ENCODE measurements around the gene PCNX2. TPM values are rescaled to one million over a fixed set of nuclear protein-coding genes. Genes with fewer than 3 reads are reported as not detected.

Gene PCNX2
- total and polyA plus RNA-seq, 2 of the 8 experiments (the other 6 are each of a cell fraction or from before 2014, with no cell fraction given) = 46.1 to 57.6 TPM

- TF ChIP-seq FOSL1 (IDR thresholded peaks at IDR 0.05; ENCODE audit: insufficient read depth, low read depth, low read length) (no peak), MAX (IDR thresholded peaks at IDR 0.05) (no peak), BCL11A (IDR thresholded peaks at IDR 0.05; ENCODE audit: low read depth in 2 of 2, low read length in 2 of 2) (no peak), CHD2 (IDR thresholded peaks at IDR 0.05; ENCODE audit: low read length) (no peak), SP4 (IDR thresholded peaks at IDR 0.05; ENCODE audit: low read length) (no peak), TBP (IDR thresholded peaks at IDR 0.05; ENCODE audit: low read depth, low read length) (no peak), ASH2L (IDR thresholded peaks at IDR 0.05; ENCODE audit: low read length) (no peak), RBBP5 (IDR thresholded peaks at IDR 0.05; ENCODE audit: borderline replicate concordance, low read depth, low read length) (no peak)
These were observed 340.7 kb downstream of the PCNX2 start (continued) for GRCh38 chr1:232954594-232955365.
